Sigmoid colon (tissue), 7 donors: ENCODE results near the gene CCDC136. TPM values are rescaled to one million over a fixed set of nuclear protein-coding genes. Genes with fewer than 3 reads are reported as not detected.
A peak's percentile ranks its signal among the peaks of the same experiment; 100 is the strongest.

Experiments
- DNase-seq: peaks from one replicate; pipeline ENCODE4 v3.0.0-alpha.2; 2019
- H3K27ac ChIP-seq, 4 donors: fragments of 200-600 bp; sonication (generic); one replicate each; pipeline ENCODE4 v1.5.1; 2016 to 2019; ENCODE audit warnings: mild to moderate bottlenecking in 1 of 4
- H3K27me3 ChIP-seq, 3 donors: fragments of 200-600 bp; sonication (generic); one replicate each; pipeline ENCODE4 v1.5.1; 2019; ENCODE audit warnings: mild to moderate bottlenecking in 1 of 3
- H3K36me3 ChIP-seq, 4 donors: fragments of 200-600 bp; sonication (generic); one replicate each; pipeline ENCODE4 v1.5.1; 2016 to 2019
- H3K4me1 ChIP-seq, 4 donors: fragments of 200-600 bp; sonication (generic); one replicate each; pipeline ENCODE4 v1.5.1; 2017 to 2019
- H3K4me3 ChIP-seq, 4 donors: fragments of 200-600 bp; sonication (generic); one replicate each; pipeline ENCODE4 v1.5.1; 2017 to 2019; ENCODE audit warnings: mild to moderate bottlenecking in 2 of 4, moderate library complexity in 1 of 4
- H3K9me3 ChIP-seq, 4 donors: fragments of 200-600 bp in 3 of 4; sonication (generic) in 3 of 4; one replicate each; pipeline versions ENCODE4 v1.5.1 to v1.6.1; 2013 to 2019
- CTCF ChIP-seq, 4 experiments: fragments of 450-650 bp in 3 of 4; fragments of 200-600 bp in 1 of 4; IDR thresholded peaks; one replicate each; pipeline ENCODE4 v1.5.1; 2016 to 2019; ENCODE audit warnings: antibody characterized with exemption in 4 of 4, mild to moderate bottlenecking in 3 of 4, moderate library complexity in 2 of 4
- EP300 ChIP-seq, 4 donors: sonication (generic); formaldehyde crosslinking; IDR thresholded peaks; one replicate each; pipeline ENCODE4 v1.6.1; 2017; ENCODE audit warnings: antibody characterized with exemption in 4 of 4
- POLR2A ChIP-seq, 2 donors: fragments of 450-650 bp; IDR thresholded peaks; one replicate each; pipeline ENCODE4 v1.6.1; 2016; ENCODE audit warnings: antibody characterized with exemption in 2 of 2, mild to moderate bottlenecking in 2 of 2, moderate library complexity in 2 of 2
- POLR2AphosphoS5 ChIP-seq, 4 donors: sonication (generic); formaldehyde crosslinking; IDR thresholded peaks; one replicate each; pipeline ENCODE4 v1.6.1; 2017; ENCODE audit warnings: antibody characterized with exemption in 4 of 4
- WGBS, 2 donors: extraction: QIAGEN DNeasy Blood & Tissue Kit; methylation state at CpG; one replicate each; pipeline ENCODE4 v1.1.7; 2013; 5-methylcytosine and 5-hydroxymethylcytosine counted together
- intact Hi-C: fragments of 100-400 bp; cut with DNase I; formaldehyde crosslinking; loops from one replicate; pipeline ENCODE4 v1.15.1; 2023
- polyA plus RNA-seq, 3 donors: library from polyadenylated mRNA; stranded (reverse); fragments of 200-250 nt; gene quantifications; one replicate each; pipeline ENCODE4 v1.2.3, GENCODE V29; 2013
- total RNA-seq, 4 donors: library from RNA; depleted of rRNA; stranded (reverse); fragments of >200 nt; gene quantifications; one replicate each; pipeline ENCODE4 v1.1.0, GENCODE V29; 2016
- donor health status: healthy with polysubstance abuse.
- donor health status: Bipolar disorder and iron deficiency.
- donor health status: healthy.

Gene CCDC136
- total and polyA plus RNA-seq, 7 donors: 2.4 to 53.7 (median 21.7) TPM; not detected in 1

GRCh38 chr7:128860158-128861073 is 68.6 kb downstream of the CCDC136 start:
- Histone ChIP-seq H3K4me3 (no peak overlapping the region), H3K4me1 (peaks cover 0 to 52% (median 45%) of the 10 kb centered on the region in 4 donors), H3K27me3 (no peaks in the 10 kb centered on the region), H3K36me3 (peaks cover 21 to 36% (median 25%) of the 10 kb centered on the region in 4 donors), H3K27ac (peak overlapping the region; percentile 75 to 90 (median 84)), H3K9me3 (no peaks in the 10 kb centered on the region)
- no peak for DNase-seq
- peak in 2 of 4 donors; percentile 19 to 27 for TF ChIP-seq POLR2AphosphoS5 (IDR thresholded peaks at IDR 0.05)
- no peak for TF ChIP-seq CTCF (IDR thresholded peaks at IDR 0.05)
- no peak for TF ChIP-seq POLR2A (IDR thresholded peaks at IDR 0.05)
- TF ChIP-seq EP300 (IDR thresholded peaks at IDR 0.05): no peak
- WGBS, 2 donors: 57 to 58% methylated on average over 10 of the region's 10 CpGs
- intact Hi-C loops: loop anchor here (5.0 kb wide), 1 partner anchor 68 kb away; the partner anchor contains the start of gene CCDC136

- intact Hi-C loops: loop anchor here (5.0 kb wide), 1 partner anchor 70 kb away; the partner anchor contains the start of gene CCDC136
- peaks cover 6 to 29% (median 13%) of the 10 kb centered on the region in 4 donors for H3K36me3 ChIP-seq
- H3K9me3 ChIP-seq: no peaks in the 10 kb centered on the region
- H3K27me3 ChIP-seq: no peaks in the 10 kb centered on the region
- H3K4me3 ChIP-seq: peak overlapping the region; percentile 77 to 91 (median 82)
- peaks cover 0 to 48% (median 45%) of the 10 kb centered on the region in 4 donors for H3K4me1 ChIP-seq
- H3K27ac ChIP-seq: peak overlapping the region; percentile 81 to 90 (median 85)
- DNase-seq: no peak
- TF ChIP-seq EP300 (IDR thresholded peaks at IDR 0.05) (no peak), CTCF (IDR thresholded peaks at IDR 0.05) (no peak), POLR2A (IDR thresholded peaks at IDR 0.05) (no peak), POLR2AphosphoS5 (IDR thresholded peaks at IDR 0.05) (no peak)
- WGBS, 2 donors: 68 to 74% methylated on average over 15 of the region's 15 CpGs
These were observed 70.3 kb downstream of the CCDC136 start for GRCh38 chr7:128861957-128862570.

GRCh38 chr7:128862571-128863432 is 71.0 kb downstream of the CCDC136 start, which contains the start of gene ATP6V1F:
TSS of gene ATP6V1F (plus strand) at chr7:128862856. CDS start at chr7:128862905, 49 bp downstream.
- peak in 1 of 4 donors; percentile 39 for TF ChIP-seq EP300 (IDR thresholded peaks at IDR 0.05)
- TF ChIP-seq POLR2AphosphoS5 (IDR thresholded peaks at IDR 0.05): peak; percentile 89 to 94 (median 90)
- peak; percentile 75 to 78 for TF ChIP-seq POLR2A (IDR thresholded peaks at IDR 0.05)
- TF ChIP-seq CTCF (IDR thresholded peaks at IDR 0.05): peak in 1 of 4 experiments; percentile 18
- Histone ChIP-seq H3K4me3 (peak within 1 kb of the TSS; percentile 77 to 91 (median 82)), H3K4me1 (peaks cover 0 to 48% (median 45%) of the 10 kb centered on the region in 4 donors), H3K27ac (peak within 1 kb of the TSS; percentile 81 to 90 (median 85)), H3K27me3 (no peaks in the 10 kb centered on the region), H3K36me3 (peaks cover 6 to 28% (median 12%) of the 10 kb centered on the region in 4 donors), H3K9me3 (no peaks in the 10 kb centered on the region)
- peak; percentile 99 for DNase-seq
- intact Hi-C loops: loop anchor here (5.0 kb wide), 1 partner anchor 71 kb away; the partner anchor contains the start of gene CCDC136
- 0% methylated on average over 65 of the region's 65 CpGs for WGBS, 2 donors

- 0 to 1% methylated on average over 6 of the region's 6 CpGs for WGBS, 2 donors
- H3K4me1 ChIP-seq: peaks cover 0 to 49% (median 45%) of the 10 kb centered on the region in 4 donors
- intact Hi-C loops: loop anchor here (5.0 kb wide), 1 partner anchor 71 kb away; the partner anchor contains the start of gene CCDC136
These were observed 71.7 kb downstream of the CCDC136 start for GRCh38 chr7:128863433-128863989.

More at GRCh38 chr7:128863433-128863989, 71.7 kb downstream of the CCDC136 start:
- DNase-seq: no peak
- Histone ChIP-seq H3K36me3 (peaks cover 6 to 24% (median 11%) of the 10 kb centered on the region in 4 donors), H3K9me3 (no peaks in the 10 kb centered on the region), H3K27ac (peak overlapping the region; percentile 81 to 90 (median 85)), H3K27me3 (no peaks in the 10 kb centered on the region), H3K4me3 (peak overlapping the region; percentile 77 to 91 (median 82))
- TF ChIP-seq POLR2A (IDR thresholded peaks at IDR 0.05) (no peak), CTCF (IDR thresholded peaks at IDR 0.05) (peak in 3 of 4 experiments; percentile 29 to 52 (median 30))
